IMR-90 (cell line): ENCODE data around the gene TTC7B. TPM values are rescaled to one million over a fixed set of nuclear protein-coding genes. Genes with fewer than 3 reads are reported as not detected.

Experiments
- ATAC-seq: fragments of 200-7000 bp; cut with Tn5 transposase; 2 replicates; pipeline ENCODE4 v1.9.1; 2020; ENCODE audit warnings: low read depth, mild to moderate bottlenecking, moderate library complexity
- BruUV-seq: library from RNA; stranded (reverse); fragments of 400-500 nt; replicated peaks from 2 replicates; lab custom pipeline; 2021; lab: Mats Ljungman, UMichigan
- CTCF ChIA-PET: fragments of 300-600 bp; formaldehyde crosslinking; extraction: SDS; loops from one replicate; lab custom pipeline; 2021; ENCODE audit warnings: antibody characterized with exemption; lab: Yijun Ruan, JAX
- POLR2A ChIA-PET: fragments of 300-600 bp; sonication (Branson Sonifier 250); formaldehyde crosslinking; loops from one replicate; lab custom pipeline; 2022; ENCODE audit warnings: antibody characterized with exemption; ENCODE audit not compliant: unreplicated experiment; lab: Charles Lee
- DNase-seq: peaks from one replicate; pipeline ENCODE4 v3.0.0; 2013
- H2AFZ ChIP-seq: replicated peaks from 2 replicates; pipeline ENCODE3; 2013; ENCODE audit warnings: low read length, mild to moderate bottlenecking; ENCODE audit not compliant: poor library complexity
- H2AK5ac ChIP-seq: 2 replicates; pipeline ENCODE4 v1.6.1; 2013; ENCODE audit warnings: low read depth, low read length, inconsistent platforms
- H2AK9ac ChIP-seq: replicated peaks from 2 replicates; pipeline ENCODE3; 2013; ENCODE audit warnings: mild to moderate bottlenecking, low read depth, low read length, moderate library complexity; ENCODE audit not compliant: poor library complexity
- H2BK120ac ChIP-seq: 2 replicates; pipeline ENCODE4 v1.6.1; 2013; ENCODE audit warnings: low read depth, low read length, inconsistent platforms
- H2BK15ac ChIP-seq: 3 replicates; pipeline ENCODE4 v1.6.1; 2013; ENCODE audit warnings: low read depth, low read length, inconsistent platforms
- H2BK20ac ChIP-seq: 2 replicates; pipeline ENCODE4 v1.6.1; 2013; ENCODE audit warnings: low read depth, mild to moderate bottlenecking, inconsistent platforms, low read length, moderate library complexity
- H2BK5ac ChIP-seq: 2 replicates; pipeline ENCODE4 v1.6.1; 2013; ENCODE audit warnings: mild to moderate bottlenecking, low read depth, low read length, inconsistent platforms; ENCODE audit not compliant: poor library complexity, severe bottlenecking
- H3K14ac ChIP-seq: replicated peaks from 2 replicates; pipeline ENCODE4 v1.6.1; 2013; ENCODE audit warnings: low read depth, low read length, inconsistent platforms
- H3K18ac ChIP-seq: 2 replicates; pipeline ENCODE4 v1.6.1; 2013; ENCODE audit warnings: low read depth, low read length, control low read depth
- H3K23ac ChIP-seq: 2 replicates; pipeline ENCODE4 v1.6.1; 2013; ENCODE audit warnings: low read depth, low read length, inconsistent platforms
- H3K27ac ChIP-seq: 2 replicates; pipeline ENCODE4 v1.5.1; 2013; ENCODE audit warnings: mild to moderate bottlenecking, control low read depth, low read length; ENCODE audit not compliant: insufficient read depth
- H3K27me3 ChIP-seq: 2 replicates; pipeline ENCODE4 v1.6.1; 2013; ENCODE audit warnings: low read length; ENCODE audit not compliant: control insufficient read depth, insufficient read depth
- H3K36me3 ChIP-seq: 2 replicates; pipeline ENCODE4 v1.6.1; 2013; ENCODE audit warnings: low read length, mixed read lengths; ENCODE audit not compliant: control insufficient read depth, insufficient read depth
- H3K4ac ChIP-seq: 2 replicates; pipeline ENCODE4 v1.6.1; 2013; ENCODE audit warnings: low read depth, low read length, inconsistent platforms
- H3K4me1 ChIP-seq: 2 replicates; pipeline ENCODE4 v1.6.1; 2013; ENCODE audit warnings: low read length, mixed read lengths; ENCODE audit not compliant: control insufficient read depth, insufficient read depth
- H3K4me2 ChIP-seq: 2 replicates; pipeline ENCODE4 v1.6.1; 2013; ENCODE audit warnings: low read depth, mild to moderate bottlenecking, control low read depth, low read length, moderate library complexity
- H3K4me3 ChIP-seq: 2 replicates; pipeline ENCODE4 v1.5.1; 2013; ENCODE audit warnings: low read depth, mild to moderate bottlenecking, control low read depth, low read length, moderate library complexity; ENCODE audit not compliant: insufficient read depth
- H3K56ac ChIP-seq: 2 replicates; pipeline ENCODE4 v1.6.1; 2013; ENCODE audit warnings: low read length, inconsistent platforms; ENCODE audit not compliant: insufficient read depth; ENCODE audit errors: extremely low read depth
- H3K79me1 ChIP-seq, 2 experiments: 2 replicates each; pipeline ENCODE4 v1.6.1; 2013; ENCODE audit warnings: low read length in 2 of 2, inconsistent platforms in 1 of 2, low read depth in 1 of 2
- H3K9ac ChIP-seq: 2 replicates; pipeline ENCODE4 v1.6.1; 2013; ENCODE audit warnings: low read depth, low read length, control low read depth
- H3K9me1 ChIP-seq: 2 replicates; pipeline ENCODE4 v1.6.1; 2013; ENCODE audit warnings: low read length, inconsistent platforms; ENCODE audit not compliant: insufficient read depth
- H3K9me3 ChIP-seq: 2 replicates; pipeline ENCODE4 v1.6.1; 2013; ENCODE audit warnings: low read length; ENCODE audit not compliant: control insufficient read depth, insufficient read depth
- H4K20me1 ChIP-seq: 2 replicates; pipeline ENCODE4 v1.6.1; 2013; ENCODE audit warnings: low read length, inconsistent platforms; ENCODE audit not compliant: insufficient read depth
- H4K5ac ChIP-seq: 2 replicates; pipeline ENCODE4 v1.6.1; 2013; ENCODE audit warnings: mild to moderate bottlenecking, low read depth, low read length, control low read depth
- H4K8ac ChIP-seq, 2 experiments: 2 replicates each; pipeline ENCODE4 v1.6.1; 2013; ENCODE audit warnings: low read depth in 2 of 2, low read length in 2 of 2, control low read depth in 1 of 2, inconsistent platforms in 1 of 2
- H4K91ac ChIP-seq: 2 replicates; pipeline ENCODE4 v1.6.1; 2013; ENCODE audit warnings: low read depth, low read length, inconsistent platforms; ENCODE audit not compliant: insufficient read depth
- BHLHE40 ChIP-seq: fragments of 150-350 bp; IDR thresholded peaks from 2 replicates; pipeline ENCODE4 v1.6.1; 2016; ENCODE audit warnings: mild to moderate bottlenecking, low read depth, low read length
- MAFK ChIP-seq: IDR thresholded peaks from 2 replicates; pipeline ENCODE4 v1.6.1; 2012; ENCODE audit warnings: low read depth, low read length, improper control_type of control experiment
- RFX5 ChIP-seq: IDR thresholded peaks from 2 replicates; pipeline ENCODE4 v1.8.0; 2012; ENCODE audit warnings: low read depth, mild to moderate bottlenecking, low read length, moderate library complexity
- WGBS, 2 experiments: methylation state at CpG; one replicate each; pipeline versions ENCODE4 v1.1.5 to v1.1.7; 2013; ENCODE audit warnings: missing lambda C conversion rate in 2 of 2; ENCODE audit not compliant: insufficient read length in 1 of 2; ENCODE audit errors: extremely low coverage in 2 of 2; 5-methylcytosine and 5-hydroxymethylcytosine counted together
- dilution Hi-C: fragments of 300-500 bp; cut with HindIII; formaldehyde crosslinking; loops from one replicate; pipeline ENCODE4 v1.14.3; 2018; ENCODE audit warnings: low sequenced_read_pairs; ENCODE audit not compliant: unreplicated experiment
- in situ Hi-C: fragments of 300-500 bp; cut with MboI; formaldehyde crosslinking; loops from 3 replicates; pipeline ENCODE4 v1.14.3; 2019; ENCODE audit warnings: low sequenced_read_pairs, inconsistent platforms, mixed read lengths
- intact Hi-C: fragments of 100-400 bp; cut with micrococcal nuclease; formaldehyde crosslinking; loops from 2 replicates; pipeline ENCODE4 v1.10.0; 2022
- polyA plus RNA-seq, 3 experiments: library from polyadenylated mRNA; depleted of rRNA; stranded (reverse); fragments of >200 nt; gene quantifications; 2 replicates each; pipeline ENCODE4 v1.2.3, GENCODE V29; 2012; ENCODE audit warnings: low replicate concordance in 1 of 3
- total RNA-seq: library from RNA; depleted of rRNA; stranded (reverse); fragments of >200 nt; gene quantifications from 2 replicates; pipeline ENCODE4 v1.2.3, GENCODE V29; 2012

Gene TTC7B
- total and polyA plus RNA-seq, 2 of the 4 experiments (the other 2 are of a cell fraction): 18.1 to 35.3 TPM

DNA sequence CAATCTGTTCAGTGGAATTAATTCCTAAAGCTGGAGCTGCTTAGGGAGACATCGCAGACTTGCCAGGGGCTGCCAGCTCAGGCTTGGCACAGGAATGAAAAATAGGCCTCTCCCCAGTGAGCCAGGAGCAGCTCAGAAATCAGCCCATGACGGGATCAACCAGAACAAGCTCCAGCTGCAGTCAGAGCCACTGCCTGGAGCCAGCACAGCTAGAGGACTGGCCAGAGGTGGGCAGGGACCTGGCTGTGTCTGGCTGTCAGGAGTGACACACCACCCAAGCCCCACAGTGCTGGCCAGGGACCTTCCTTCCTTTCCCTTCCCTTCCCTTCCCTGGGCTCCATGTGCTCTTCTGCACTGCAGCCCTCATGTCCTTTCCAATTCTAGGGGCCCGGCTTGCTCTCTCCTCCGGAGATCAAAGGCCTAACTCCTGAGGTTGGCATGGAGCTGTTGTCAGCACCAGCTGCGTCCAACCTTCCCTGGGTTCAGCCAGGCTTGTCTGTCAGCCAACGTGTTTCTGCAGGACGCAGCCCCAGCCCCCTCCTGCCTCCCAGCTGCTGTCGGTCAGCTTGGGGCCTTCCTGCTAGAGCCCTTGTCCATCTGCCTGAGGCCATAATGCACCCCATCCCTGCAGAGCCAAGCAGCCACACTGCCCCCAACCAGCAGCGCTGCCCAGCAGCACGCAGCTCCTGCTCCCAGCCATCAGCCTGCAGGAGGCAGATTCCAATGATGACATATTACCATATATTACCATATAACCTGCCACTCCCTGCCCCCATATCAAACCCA is 270.1 kb downstream of the TTC7B start:
- intact Hi-C loops: no loop called here
- peak; percentile 29 for ATAC-seq
- Histone ChIP-seq H3K4me3 (no peak overlapping the region), H3K18ac (no peak overlapping the region), H2BK20ac (no peak overlapping the region), H2BK5ac (no peak overlapping the region), H4K5ac (no peak overlapping the region), H3K27ac (no peak overlapping the region), H3K4ac (no peak overlapping the region), H2BK120ac (no peak overlapping the region), H3K4me1 (peaks cover under 1% of the 10 kb centered on the region; the same call in 1 of the 2 replicates), H2BK15ac (no peak overlapping the region), H3K4me2 (no peak overlapping the region), H4K8ac (no peak overlapping the region), H3K9me3 (no peaks in the 10 kb centered on the region), H3K14ac (no peak overlapping the region), H3K79me1 (no peaks in the 10 kb centered on the region), H2AK5ac (no peak overlapping the region), H3K36me3 (peaks cover under 1% of the 10 kb centered on the region; the same call in 1 of the 2 replicates), H3K9ac (no peak overlapping the region), H3K56ac (no peak overlapping the region), H3K9me1 (peaks cover 5% of the 10 kb centered on the region; the same call in 1 of the 2 replicates), H3K27me3 (no peaks in the 10 kb centered on the region), H4K20me1 (peaks cover 3% of the 10 kb centered on the region; the same call in 1 of the 2 replicates), H2AK9ac (no peak overlapping the region), H2AFZ (no peak overlapping the region), H4K91ac (no peak overlapping the region), H3K23ac (no peak overlapping the region)
- dilution Hi-C loops: no loop called here
- no peak for DNase-seq
- ChIA-PET POLR2A (no interaction called here), CTCF (no interaction called here)
- in situ Hi-C loops: no loop called here
- no TSS peak for BruUV-seq
- whole genome bisulfite sequencing, 2 experiments: 28% methylated on average over 4 of the region's 10 CpGs; no CpG with 5 or more reads in 1 of the 2 experiments
- TF ChIP-seq RFX5 (no peak), MAFK (no peak), BHLHE40 (no peak)
